ENCODE data around the gene ABCA8.
"Not testable (repeated sequence)": the region's sequence is repeated elsewhere in the genome, so short reads cannot be mapped to it uniquely, and the experiment has no call there.

The ABCA8 gene

DNA sequence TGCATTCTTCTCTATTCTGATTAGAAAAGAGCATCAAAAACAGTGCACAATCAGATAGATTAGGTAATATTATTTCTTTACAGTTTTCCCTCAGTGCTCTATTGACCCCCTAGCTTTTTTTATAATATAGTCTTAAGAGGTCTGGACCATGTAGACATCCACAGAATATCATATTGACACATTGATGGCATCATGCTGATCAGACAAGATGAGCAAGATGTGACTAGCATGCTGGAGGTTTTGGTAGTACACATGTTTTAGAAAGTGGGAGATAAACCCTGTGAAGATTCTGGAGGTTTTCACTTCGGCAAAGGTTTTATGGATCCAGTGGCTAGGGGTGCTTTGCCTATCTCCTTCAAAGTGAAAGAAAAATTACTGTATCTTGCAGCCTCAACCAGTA is 2.8 kb upstream of the ABCA8 start:
- H3K27me3 ChIP-seq (replicated peaks), result no peaks in the 10 kb centered on the region
- no peak for DNase-seq
- in situ Hi-C loops (cut with HindIII; ENCODE audit: low pct_ligation_motif_present, low sequenced_read_pairs), result no loop called here

DNA sequence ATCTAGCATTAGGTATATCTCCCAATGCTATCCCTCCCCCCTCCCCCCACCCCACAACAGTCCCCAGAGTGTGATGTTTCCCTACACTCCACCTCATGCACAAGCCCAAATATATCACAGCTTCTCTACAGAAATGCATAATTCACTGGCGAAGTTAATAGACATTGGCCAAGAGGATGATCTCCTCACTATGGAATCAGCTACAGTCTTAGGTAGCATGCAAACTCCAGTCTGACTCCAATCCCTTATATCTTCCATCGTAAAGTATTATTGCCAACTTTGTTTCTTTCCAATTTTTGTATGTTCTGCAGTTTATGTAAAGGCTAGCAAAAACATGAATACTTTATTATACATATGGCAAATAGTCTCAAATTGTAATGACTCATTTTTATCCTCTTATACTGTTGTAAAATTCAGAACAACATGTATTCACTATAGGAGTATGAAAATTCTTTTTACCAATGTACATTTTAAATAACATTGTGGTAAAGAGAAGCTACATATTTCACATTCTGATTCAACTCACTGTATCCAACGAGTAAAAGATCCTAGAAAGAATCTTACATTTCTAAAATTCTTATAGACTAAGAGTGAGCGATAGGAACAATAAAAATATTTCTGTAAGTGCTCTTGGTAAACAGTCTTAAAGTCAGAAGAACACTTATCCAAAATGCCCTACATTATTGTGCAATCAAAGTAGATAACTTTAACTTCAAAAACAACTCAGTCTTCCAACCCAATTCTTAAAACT is 871 bp downstream of the ABCA8 start:
- Histone ChIP-seq H3K36me3 (replicated peaks) (no peaks in the 10 kb centered on the region), H3K4me3 (ENCODE audit: low read depth, low read length) (peak overlapping the region; percentile 43), H3K27ac (peak overlapping the region; percentile 73), H3K27me3 (replicated peaks) (no peaks in the 10 kb centered on the region)
- no peak for DNase-seq
- in situ Hi-C loops (cut with HindIII; ENCODE audit: low pct_ligation_motif_present, low sequenced_read_pairs), result no loop called here
- TF ChIP-seq CTCF (IDR thresholded peaks at IDR 0.05; ENCODE audit: low read depth, low read length, missing control alignments), result no peak

More for the DNA sequence above, 2.8 kb upstream of the ABCA8 start:
- Histone ChIP-seq H3K36me3 (replicated peaks) (no peaks in the 10 kb centered on the region), H3K27ac (no peak overlapping the region), H3K4me3 (ENCODE audit: low read depth, low read length) (no peak overlapping the region)
- no peak for TF ChIP-seq CTCF (IDR thresholded peaks at IDR 0.05; ENCODE audit: low read depth, low read length, missing control alignments)

DNA sequence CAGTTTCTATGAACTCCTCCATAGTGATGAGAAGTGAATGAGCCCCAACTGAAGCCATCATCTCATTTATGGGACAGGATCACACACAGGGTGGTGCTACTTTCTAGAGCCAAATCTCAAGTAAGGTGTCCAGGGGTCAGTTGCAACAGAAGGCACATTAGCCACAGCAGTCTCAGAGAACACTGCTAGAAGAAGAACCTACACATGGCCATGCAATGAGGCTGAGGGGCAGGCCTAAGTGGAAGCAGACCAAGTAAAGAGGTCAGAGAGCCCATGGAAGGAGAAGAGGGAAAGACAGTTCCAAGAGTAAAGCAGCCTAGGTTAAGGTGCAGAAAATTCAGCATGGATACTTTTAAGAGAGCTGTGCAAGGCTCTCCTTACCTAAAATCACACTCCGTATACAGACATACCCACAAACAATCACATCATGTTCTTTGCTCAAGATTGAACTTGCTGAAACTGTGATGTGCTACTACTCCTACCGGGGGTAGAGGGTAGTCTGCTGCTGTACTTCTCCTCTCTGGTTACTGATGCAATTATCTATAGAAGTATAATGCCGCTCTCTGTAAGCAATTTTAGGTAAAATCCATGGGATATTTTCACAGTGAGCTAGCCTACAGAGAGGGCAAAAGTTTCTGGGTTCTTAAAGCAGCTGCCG is 1.7 kb downstream of the ABCA8 start:
- TF ChIP-seq CTCF (IDR thresholded peaks at IDR 0.05; ENCODE audit: low read depth, low read length, missing control alignments), result peak; percentile 11
- Histone ChIP-seq H3K27ac (no peak overlapping the region), H3K36me3 (replicated peaks) (no peaks in the 10 kb centered on the region), H3K4me3 (ENCODE audit: low read depth, low read length) (peak overlapping the region; percentile 39), H3K27me3 (replicated peaks) (no peaks in the 10 kb centered on the region)
- in situ Hi-C loops (cut with HindIII; ENCODE audit: low pct_ligation_motif_present, low sequenced_read_pairs), result no loop called here
- DNase-seq, result no peak

DNA sequence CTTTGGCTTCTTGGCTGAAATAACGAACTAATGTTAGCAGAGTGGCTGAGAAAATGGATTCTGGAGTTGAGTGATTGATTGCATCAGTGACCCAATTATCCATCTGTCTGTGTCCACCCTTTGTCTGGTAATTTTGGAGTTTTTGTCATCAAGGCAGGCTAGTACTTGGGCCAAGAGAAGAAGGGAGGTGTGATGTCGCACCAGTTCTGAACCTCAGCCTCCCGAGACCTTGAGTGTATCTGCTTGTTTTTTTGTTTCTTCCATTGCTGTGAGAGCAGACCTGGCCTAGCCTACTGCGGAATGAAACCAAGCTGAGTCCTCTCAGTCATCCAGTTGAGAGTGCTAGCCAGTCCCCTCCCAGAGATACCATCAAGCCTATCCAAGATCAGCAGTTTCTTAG is 4.5 kb downstream of the ABCA8 start:
- H3K36me3 ChIP-seq (replicated peaks), result no peaks in the 10 kb centered on the region
- no peak for DNase-seq
- TF ChIP-seq CTCF (IDR thresholded peaks at IDR 0.05; ENCODE audit: low read depth, low read length, missing control alignments), result no peak
- no peak overlapping the region for H3K4me3 ChIP-seq (ENCODE audit: low read depth, low read length)
- no peak overlapping the region for H3K27ac ChIP-seq
- in situ Hi-C loops (cut with HindIII; ENCODE audit: low pct_ligation_motif_present, low sequenced_read_pairs), result no loop called here
- no peaks in the 10 kb centered on the region for H3K27me3 ChIP-seq (replicated peaks)

DNA sequence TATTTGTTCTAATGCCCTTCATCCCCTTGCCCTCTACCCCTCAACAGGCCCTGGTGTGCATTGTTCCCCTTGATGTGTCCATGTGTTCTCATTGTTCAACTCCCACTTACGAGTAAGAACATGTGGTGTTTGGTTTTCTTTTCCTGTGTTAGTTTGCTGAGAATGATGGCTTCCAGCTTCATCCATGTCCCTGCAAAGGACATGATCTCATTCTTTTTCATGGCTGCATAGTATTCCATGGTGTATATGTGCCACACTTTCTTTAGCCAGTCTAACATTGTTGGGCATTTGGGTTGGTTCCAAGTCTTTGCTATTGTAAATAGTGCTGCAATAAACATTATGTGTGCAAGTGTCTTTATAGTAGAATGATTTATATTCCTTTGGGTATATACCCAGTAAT is 7.3 kb downstream of the ABCA8 start:
- DNase-seq; in situ Hi-C loops (cut with HindIII; ENCODE audit: low pct_ligation_motif_present, low sequenced_read_pairs); H3K27ac ChIP-seq; H3K36me3 ChIP-seq (replicated peaks); H3K27me3 ChIP-seq (replicated peaks); H3K4me3 ChIP-seq (ENCODE audit: low read depth, low read length): not testable (repeated sequence)

- in situ Hi-C loops (cut with HindIII; ENCODE audit: low pct_ligation_motif_present, low sequenced_read_pairs), result no loop called here
- no peak for TF ChIP-seq CTCF (IDR thresholded peaks at IDR 0.05; ENCODE audit: low read depth, low read length, missing control alignments)
- no peaks in the 10 kb centered on the region for H3K27me3 ChIP-seq (replicated peaks)
- H3K36me3 ChIP-seq (replicated peaks), result no peaks in the 10 kb centered on the region
- H3K27ac ChIP-seq, result no peak overlapping the region
- no peak for DNase-seq
- no peak overlapping the region for H3K4me3 ChIP-seq (ENCODE audit: low read depth, low read length)
Measured at GRCh38 chr17:68944435-68945035, 10.7 kb downstream of the ABCA8 start.

DNA sequence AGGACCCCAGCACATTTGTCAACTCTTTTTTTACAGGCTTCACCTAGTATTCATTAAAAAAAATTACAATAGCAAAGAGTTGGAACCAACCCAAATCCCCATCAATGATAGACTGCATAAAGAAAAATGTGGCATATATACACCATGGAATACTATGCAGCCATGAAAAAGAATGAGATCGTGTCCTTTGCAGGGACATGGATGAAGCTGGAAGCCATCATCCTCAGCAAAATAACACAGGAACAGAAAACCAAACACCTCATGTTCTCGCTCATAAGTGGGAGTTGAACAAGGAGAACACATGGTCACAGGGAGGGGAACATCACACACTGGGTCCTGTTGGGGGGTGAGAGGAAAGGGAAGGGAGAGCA is 11.4 kb downstream of the ABCA8 start:
- DNase-seq; H3K27ac ChIP-seq; H3K4me3 ChIP-seq (ENCODE audit: low read depth, low read length); in situ Hi-C loops (cut with HindIII; ENCODE audit: low pct_ligation_motif_present, low sequenced_read_pairs); H3K36me3 ChIP-seq (replicated peaks); H3K27me3 ChIP-seq (replicated peaks): not testable (repeated sequence)
